ENCODE results near the gene PTPN6. TPM values are rescaled to one million over a fixed set of nuclear protein-coding genes. Genes with fewer than 3 reads are reported as not detected.

PTPN6 gene
- total RNA-seq, 1 experiment from 2014 or later: 47.7 TPM

GRCh38 chr12:6965026-6965661, 14.0 kb downstream of the PTPN6 start (continued):
- TF ChIP-seq REST (IDR thresholded peaks at IDR 0.05; ENCODE audit: low read depth): no peak
- no peak for TF ChIP-seq CEBPB (IDR thresholded peaks at IDR 0.05; ENCODE audit: low read depth)
- TF ChIP-seq SRF (IDR thresholded peaks at IDR 0.05; ENCODE audit: low read depth): no peak

- Histone ChIP-seq H3K36me3 (ENCODE audit: control insufficient read depth in 1 of 2, insufficient read depth in 2 of 2, low read length in 2 of 2) (peaks cover 21 to 39% of the 10 kb centered on the region in 2 experiments; a peak in 2 of 4 replicates), H3K27ac (ENCODE audit: low read depth, low read length) (peak overlapping the region; percentile 97), H4K20me1 (ENCODE audit: insufficient read depth) (peaks cover 8% of the 10 kb centered on the region; the same call in 1 of the 2 replicates), H3K4me1 (ENCODE audit: control insufficient read depth in 1 of 2, insufficient read depth in 2 of 2, low read length in 2 of 2) (peaks cover 34 to 74% of the 10 kb centered on the region in 2 experiments), H3K79me2 (ENCODE audit: insufficient read depth, low read length) (peaks cover 75% of the 10 kb centered on the region), H2AFZ (ENCODE audit: low read depth, low read length, poor library complexity, severe bottlenecking) (no peak overlapping the region), H3K27me3 (ENCODE audit: insufficient read depth, low read length) (no peaks in the 10 kb centered on the region), H3K9me2 (ENCODE audit: insufficient read depth) (no peaks in the 10 kb centered on the region), H3K9ac (ENCODE audit: low read length) (peak overlapping the region; percentile 100), H3K9me3 (ENCODE audit: control insufficient read depth in 1 of 2, insufficient read depth in 1 of 2, low read depth in 1 of 2, low read length in 2 of 2) (no peaks in the 10 kb centered on the region), H3K4me3 (replicated peaks in 1 of 2; ENCODE audit: low read depth in 1 of 2, low read length in 2 of 2) (no peak overlapping the region), H3K4me2 (ENCODE audit: low read length) (peak overlapping the region; percentile 87)
- BruUV-seq (replicated peaks): no TSS peak
- ChIA-PET POLR2A (interaction anchor here (1.3 to 9.9 kb wide), 2 partner anchors 19 to 94 kb away, joined by 4 to 269 read pairs; partner anchors contain the start of genes C12orf57 and RNU7-1), CTCF (no interaction called here), RAD21 (ENCODE audit: low non-redundant PET in 1 of 2, low total read pairs in 2 of 2, uncharacterized antibody in 2 of 2, unreplicated experiment in 2 of 2) (no interaction called here)
- no peak for DNase-seq (ENCODE audit: low read depth, low spot score)
- intact Hi-C loops (cut with micrococcal nuclease): loop anchor here (1.0 to 2.0 kb wide), 2 partner anchors 41 to 92 kb away; partner anchors contain the start of gene SPSB2
- ATAC-seq: no peak
- TF ChIP-seq REST (IDR thresholded peaks at IDR 0.05; ENCODE audit: low read depth) (no peak), MAX (IDR thresholded peaks at IDR 0.05) (no peak), EZH2 (IDR thresholded peaks at IDR 0.05) (no peak), SIN3A (IDR thresholded peaks at IDR 0.05; ENCODE audit: low read depth) (no peak), ZBTB33 (IDR thresholded peaks at IDR 0.05; ENCODE audit: extremely low read depth, insufficient replicate concordance, low read length) (no peak), SP1 (IDR thresholded peaks at IDR 0.05; ENCODE audit: low read depth) (no peak), RAD21 (IDR thresholded peaks at IDR 0.05; ENCODE audit: low read depth) (no peak), EZH2phosphoT487 (IDR thresholded peaks at IDR 0.05; ENCODE audit: borderline replicate concordance) (no peak), ELF1 (IDR thresholded peaks at IDR 0.05; ENCODE audit: borderline replicate concordance, low read depth) (no peak), JUND (IDR thresholded peaks at IDR 0.05) (no peak), CEBPB (IDR thresholded peaks at IDR 0.05; ENCODE audit: low read depth) (no peak), CBX3 (IDR thresholded peaks at IDR 0.05; ENCODE audit: low read depth) (no peak), ZFX (IDR thresholded peaks at IDR 0.05) (no peak)
These were observed 14.6 kb downstream of the PTPN6 start for GRCh38 chr12:6965714-6966113.

All from HCT116 (cell line).